KMS-11 (cell line): Measurements from ENCODE around the gene RIMS1.

Experiments used
- H2AFZ ChIP-seq: fragments of 200-600 bp; sonication (generic); 2 replicates; pipeline ENCODE4 v1.6.1; 2016; ENCODE audit warnings: antibody characterized with exemption, mixed run types, low read depth
- H3K27ac ChIP-seq: fragments of 200-600 bp; sonication (generic); 2 replicates; pipeline ENCODE4 v1.6.1; 2016; ENCODE audit warnings: mild to moderate bottlenecking, mixed run types
- H3K27me3 ChIP-seq: fragments of 200-600 bp; sonication (generic); 2 replicates; pipeline ENCODE4 v1.6.1; 2017; ENCODE audit warnings: mild to moderate bottlenecking, low read depth, mixed run types, moderate library complexity; ENCODE audit not compliant: insufficient read depth
- H3K36me3 ChIP-seq: fragments of 200-600 bp; sonication (generic); 2 replicates; pipeline ENCODE4 v1.6.1; 2017; ENCODE audit warnings: mild to moderate bottlenecking, mixed run types; ENCODE audit not compliant: insufficient read depth
- H3K4me1 ChIP-seq: fragments of 200-600 bp; sonication (generic); 2 replicates; pipeline ENCODE4 v1.6.1; 2016; ENCODE audit warnings: mild to moderate bottlenecking, low read depth, mixed run types; ENCODE audit not compliant: poor library complexity, severe bottlenecking
- H3K4me2 ChIP-seq: fragments of 200-600 bp; sonication (generic); 2 replicates; pipeline ENCODE4 v1.7.0; 2016; ENCODE audit warnings: mild to moderate bottlenecking, mixed run types
- H3K4me3 ChIP-seq: fragments of 200-600 bp; sonication (generic); IDR thresholded peaks from 2 replicates; pipeline ENCODE4 v1.6.1; 2017; ENCODE audit warnings: low read depth, low read length, mixed read lengths; ENCODE audit not compliant: insufficient read depth
- H3K79me2 ChIP-seq: fragments of 200-600 bp; sonication (generic); 2 replicates; pipeline ENCODE4 v1.6.1; 2016; ENCODE audit warnings: low read depth, mixed run types; ENCODE audit not compliant: insufficient read depth
- H3K9ac ChIP-seq: fragments of 200-600 bp; sonication (generic); 2 replicates; pipeline ENCODE4 v1.6.1; 2016; ENCODE audit warnings: mild to moderate bottlenecking, mixed run types
- H4K20me1 ChIP-seq: fragments of 200-600 bp; sonication (generic); 2 replicates; pipeline ENCODE4 v1.6.1; 2016; ENCODE audit warnings: mild to moderate bottlenecking, mixed run types; ENCODE audit not compliant: insufficient read depth
- CTCF ChIP-seq: fragments of 200-600 bp; sonication (generic); conservative IDR thresholded peaks from 2 replicates; pipeline ENCODE4 v1.6.1; 2017; ENCODE audit warnings: low read depth, mild to moderate bottlenecking, antibody characterized with exemption, low read length, moderate library complexity, mixed read lengths

The RIMS1 gene

GRCh38 chr6:72083976-72084375 is 197.6 kb downstream of the RIMS1 start:
- no peak overlapping the region for H3K4me2 ChIP-seq
- no peak for TF ChIP-seq CTCF
- H3K36me3 ChIP-seq = no peaks in the 10 kb centered on the region
- H3K9ac ChIP-seq = no peak overlapping the region
- no peaks in the 10 kb centered on the region for H3K79me2 ChIP-seq
- H3K4me1 ChIP-seq = no peaks in the 10 kb centered on the region
- H3K27ac ChIP-seq = no peak overlapping the region
- H2AFZ ChIP-seq = no peak overlapping the region
- H4K20me1 ChIP-seq = no peaks in the 10 kb centered on the region
- no peak overlapping the region for H3K4me3 ChIP-seq
- H3K27me3 ChIP-seq = no peaks in the 10 kb centered on the region

DNA sequence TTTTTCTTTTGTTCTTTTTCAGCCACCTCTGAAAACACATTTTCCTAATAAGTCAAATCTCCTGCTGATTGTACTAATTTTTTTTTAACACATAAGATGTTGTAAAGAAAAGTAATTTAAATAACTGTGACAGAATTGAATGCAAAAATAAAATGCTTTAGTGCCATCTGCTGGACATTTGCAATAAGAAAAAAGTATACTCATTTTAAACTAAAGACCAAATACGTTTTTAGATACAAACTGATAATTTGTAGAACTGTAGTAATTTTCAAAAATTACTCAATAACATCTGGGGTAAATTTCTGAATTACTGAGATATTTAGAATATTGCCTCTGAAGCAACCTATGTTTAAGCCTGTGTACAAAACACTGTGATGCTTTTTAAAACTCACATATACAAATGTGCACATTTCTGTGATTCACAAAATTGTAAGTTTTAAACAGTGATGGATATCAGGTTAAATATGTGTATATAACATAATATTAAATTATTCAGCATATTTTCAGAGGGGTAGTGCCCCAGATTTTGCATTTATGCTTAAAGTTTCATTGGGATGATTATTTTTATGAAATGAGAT is 198.7 kb downstream of the RIMS1 start:
- Histone ChIP-seq H3K4me3 (no peak overlapping the region), H2AFZ (no peak overlapping the region), H3K36me3 (no peaks in the 10 kb centered on the region), H3K79me2 (no peaks in the 10 kb centered on the region), H4K20me1 (no peaks in the 10 kb centered on the region), H3K27me3 (no peaks in the 10 kb centered on the region), H3K4me2 (no peak overlapping the region), H3K9ac (no peak overlapping the region), H3K27ac (no peak overlapping the region), H3K4me1 (no peaks in the 10 kb centered on the region)
- TF ChIP-seq CTCF = peak; percentile 72

- Histone ChIP-seq H2AFZ (no peak overlapping the region), H3K4me3 (no peak overlapping the region), H3K27ac (no peak overlapping the region), H3K36me3 (no peaks in the 10 kb centered on the region), H4K20me1 (no peaks in the 10 kb centered on the region), H3K4me1 (no peaks in the 10 kb centered on the region), H3K4me2 (no peak overlapping the region), H3K79me2 (no peaks in the 10 kb centered on the region), H3K27me3 (no peaks in the 10 kb centered on the region), H3K9ac (no peak overlapping the region)
- no peak for TF ChIP-seq CTCF
These were observed 208.2 kb downstream of the RIMS1 start for GRCh38 chr6:72094506-72094905.

- no peak overlapping the region for H2AFZ ChIP-seq
- no peak overlapping the region for H3K4me2 ChIP-seq
- no peaks in the 10 kb centered on the region for H3K27me3 ChIP-seq
- H3K79me2 ChIP-seq = no peaks in the 10 kb centered on the region
- H3K4me1 ChIP-seq = no peaks in the 10 kb centered on the region
- no peak for TF ChIP-seq CTCF
- H3K4me3 ChIP-seq = no peak overlapping the region
- H3K27ac ChIP-seq = no peak overlapping the region
- no peak overlapping the region for H3K9ac ChIP-seq
- H3K36me3 ChIP-seq = no peaks in the 10 kb centered on the region
- no peaks in the 10 kb centered on the region for H4K20me1 ChIP-seq
These were observed 216.2 kb downstream of the RIMS1 start for GRCh38 chr6:72102561-72102960.
